K562 (cell line): ENCODE results near the gene ELMO1. TPM values are rescaled to one million over a fixed set of nuclear protein-coding genes. Genes with fewer than 3 reads are reported as not detected.

Source experiments
- CBX3 ChIP-seq, 2 experiments: IDR thresholded peaks; 1 replicate in 1 of 2; 2 replicates in 1 of 2; pipeline ENCODE4 v1.6.1; 2012; ENCODE audit warnings: inconsistent platforms in 2 of 2, low read length in 2 of 2, borderline replicate concordance in 1 of 2, control low read depth in 1 of 2
- CREM ChIP-seq: IDR thresholded peaks from 2 replicates; pipeline ENCODE4 v1.6.1; 2014; ENCODE audit warnings: antibody characterized with exemption, low read depth
- DIDO1 ChIP-seq: fragments of 450-650 bp; IDR thresholded peaks from 2 replicates; pipeline ENCODE4 v1.6.1; 2016; ENCODE audit warnings: low read depth, missing biosample characterization, missing genetic modification characterization
- ELF4 ChIP-seq: fragments of 450-650 bp; formaldehyde crosslinking; IDR thresholded peaks from 2 replicates; pipeline ENCODE4 v1.4.0; 2022; ENCODE audit warnings: missing genetic modification characterization
- ESRRB ChIP-seq: fragments of 250-450 bp; sonication (Bioruptor Pico); IDR thresholded peaks from 2 replicates; pipeline ENCODE4 v1.5.0; 2020; ENCODE audit warnings: mild to moderate bottlenecking, moderate library complexity, borderline replicate concordance
- GABPB2 ChIP-seq: fragments of 250-450 bp; sonication (Bioruptor Pico); conservative IDR thresholded peaks from 2 replicates; pipeline ENCODE4 v1.5.1; 2021; ENCODE audit warnings: mild to moderate bottlenecking
- HMG20B ChIP-seq: fragments of 250-450 bp; sonication (Bioruptor Pico); IDR thresholded peaks from 2 replicates; pipeline ENCODE4 v1.5.0; 2021; ENCODE audit warnings: mild to moderate bottlenecking
- JUNB ChIP-seq: fragments of 450-650 bp; formaldehyde crosslinking; conservative IDR thresholded peaks from 2 replicates; pipeline ENCODE4 v1.4.0; 2020; ENCODE audit warnings: mild to moderate bottlenecking
- NCOA4 ChIP-seq: fragments of 450-650 bp; IDR thresholded peaks from 2 replicates; pipeline ENCODE4 v1.6.1; 2018; ENCODE audit warnings: mild to moderate bottlenecking; ENCODE audit not compliant: partially characterized antibody
- PHF20 ChIP-seq: fragments of 450-650 bp; IDR thresholded peaks from 2 replicates; pipeline ENCODE4 v1.6.1; 2018; ENCODE audit not compliant: partially characterized antibody
- PML ChIP-seq: IDR thresholded peaks from 2 replicates; pipeline ENCODE4 v1.6.1; 2012; ENCODE audit warnings: low read length, inconsistent platforms
- PTRF ChIP-seq: fragments of 450-650 bp; IDR thresholded peaks from 2 replicates; pipeline ENCODE4 v1.6.1; 2016; ENCODE audit warnings: mild to moderate bottlenecking, missing genetic modification characterization, missing compliant biosample characterization
- RBM39 ChIP-seq: fragments of 200-400 bp; formaldehyde crosslinking; optimal IDR thresholded peaks from 2 replicates; pipeline ENCODE3; 2018; ENCODE audit warnings: low read depth, low read length
- RFX7 ChIP-seq: fragments of 250-450 bp; sonication (Bioruptor Pico); IDR thresholded peaks from 2 replicates; pipeline ENCODE4 v1.5.1; 2021; ENCODE audit warnings: mild to moderate bottlenecking
- TAL1 ChIP-seq: fragments of 450-650 bp; IDR thresholded peaks from 2 replicates; pipeline ENCODE4 v1.6.1; 2016; ENCODE audit warnings: mild to moderate bottlenecking
- TARDBP ChIP-seq: fragments of 450-650 bp; IDR thresholded peaks from 2 replicates; pipeline ENCODE4 v1.6.1; 2016
- TFAM ChIP-seq: fragments of 250-450 bp; sonication (Bioruptor Pico); conservative IDR thresholded peaks from 2 replicates; pipeline ENCODE4 v1.5.0; 2021; ENCODE audit warnings: mild to moderate bottlenecking, moderate library complexity
- ZFX ChIP-seq: sonication (generic); formaldehyde crosslinking; IDR thresholded peaks from 2 replicates; pipeline ENCODE4 v1.8.0; 2022; ENCODE audit warnings: mild to moderate bottlenecking, missing genetic modification reagents, moderate library complexity
- ZNF212 ChIP-seq: fragments of 450-650 bp; formaldehyde crosslinking; IDR thresholded peaks from 2 replicates; pipeline ENCODE4 v1.4.0; 2020; ENCODE audit warnings: mild to moderate bottlenecking
- ZNF232 ChIP-seq: sonication (generic); formaldehyde crosslinking; IDR thresholded peaks from 2 replicates; pipeline ENCODE4 v1.8.0; 2022; ENCODE audit warnings: mild to moderate bottlenecking, missing genetic modification reagents
- ZNF253 ChIP-seq: fragments of 250-450 bp; sonication (Bioruptor Pico); conservative IDR thresholded peaks from 2 replicates; pipeline ENCODE4 v1.6.1; 2021; ENCODE audit warnings: mild to moderate bottlenecking
- ZNF589 ChIP-seq: fragments of 200-800 bp; sonication (Bioruptor generic); IDR thresholded peaks from 2 replicates; pipeline ENCODE4 v1.6.1; 2016; ENCODE audit warnings: low read depth, missing genetic modification characterization, missing compliant biosample characterization
- ZNF644 ChIP-seq: fragments of 200-800 bp; sonication (Bioruptor generic); IDR thresholded peaks from 2 replicates; pipeline ENCODE4 v1.6.1; 2016; ENCODE audit warnings: low read depth, missing genetic modification characterization, missing compliant biosample characterization
- polyA plus RNA-seq, 8 experiments: library from polyadenylated mRNA; depleted of rRNA in 4 of 8; stranded (reverse) in 5 of 8; unstranded in 3 of 8; fragments of >200 nt; fragmentation: Nextera tagmentation in 2 of 8; fragmentation: Illumina TruSeq in 1 of 8; extraction: Ambion mirVana in 2 of 8; extraction: Trizol in 1 of 8; gene quantifications; 2 replicates each; pipeline versions ENCODE4 v1.2.1 to v1.2.3, GENCODE V29; 2011 to 2014; ENCODE audit warnings: inconsistent platforms in 1 of 8, missing spikeins in 1 of 8
- total RNA-seq, 7 experiments: library from RNA; depleted of rRNA in 6 of 7; stranded (reverse); fragments of >200 nt in 6 of 7; fragmentation: Illumina TruSeq in 2 of 7; extraction: Trizol in 2 of 7; gene quantifications; 2 replicates each; pipeline versions ENCODE4 v1.2.1 to v1.2.3, GENCODE V29; 2011 to 2021; ENCODE audit warnings: low replicate concordance in 1 of 7
- TF ChIP-seq, protein P1 (sequence below): fragments of 450-650 bp; IDR thresholded peaks from 2 replicates; pipeline ENCODE4 v1.6.1; 2017; ENCODE audit warnings: mild to moderate bottlenecking, moderate library complexity
- TF ChIP-seq, protein P2 (sequence below): fragments of 250-450 bp; sonication (Bioruptor Pico); IDR thresholded peaks from 2 replicates; pipeline ENCODE4 v1.5.0; 2021
- TF ChIP-seq, protein P3 (sequence below): fragments of 250-450 bp; sonication (Bioruptor Pico); IDR thresholded peaks from 2 replicates; pipeline ENCODE4 v1.9.0; 2021; ENCODE audit warnings: mild to moderate bottlenecking

ELMO1 gene
- total and polyA plus RNA-seq, 9 of the 15 experiments (the other 6 are each of a cell fraction or from before 2014, with no cell fraction given), result 0.36 to 7.2 (median 3.6) TPM

DNA sequence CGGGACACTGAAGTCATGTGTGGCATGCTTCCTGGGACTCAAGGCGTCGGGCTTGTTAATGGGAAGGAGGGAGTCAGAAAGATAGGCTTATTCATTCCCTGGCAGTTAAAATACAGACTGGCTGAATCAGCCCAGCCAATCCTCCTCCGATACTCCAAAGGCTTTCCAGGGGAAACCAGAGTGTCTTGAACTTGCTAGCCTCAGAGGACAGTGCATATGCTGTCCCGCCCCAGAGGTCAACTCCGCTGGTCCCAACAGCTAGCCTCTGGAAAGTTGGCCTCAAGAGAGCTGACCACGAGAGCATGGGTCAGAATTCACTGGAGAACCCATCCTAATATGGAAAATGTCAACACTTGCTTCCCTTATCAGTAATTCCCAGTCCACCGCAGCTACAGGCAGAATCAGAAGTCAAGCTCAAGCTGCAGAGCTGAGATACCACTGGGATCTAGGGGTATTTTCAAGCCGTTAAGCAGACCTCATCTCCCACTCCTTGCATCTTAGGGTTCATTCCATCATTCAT is 43.0 kb downstream of the ELMO1 start (continued):
- TF ChIP-seq, protein P1, sequence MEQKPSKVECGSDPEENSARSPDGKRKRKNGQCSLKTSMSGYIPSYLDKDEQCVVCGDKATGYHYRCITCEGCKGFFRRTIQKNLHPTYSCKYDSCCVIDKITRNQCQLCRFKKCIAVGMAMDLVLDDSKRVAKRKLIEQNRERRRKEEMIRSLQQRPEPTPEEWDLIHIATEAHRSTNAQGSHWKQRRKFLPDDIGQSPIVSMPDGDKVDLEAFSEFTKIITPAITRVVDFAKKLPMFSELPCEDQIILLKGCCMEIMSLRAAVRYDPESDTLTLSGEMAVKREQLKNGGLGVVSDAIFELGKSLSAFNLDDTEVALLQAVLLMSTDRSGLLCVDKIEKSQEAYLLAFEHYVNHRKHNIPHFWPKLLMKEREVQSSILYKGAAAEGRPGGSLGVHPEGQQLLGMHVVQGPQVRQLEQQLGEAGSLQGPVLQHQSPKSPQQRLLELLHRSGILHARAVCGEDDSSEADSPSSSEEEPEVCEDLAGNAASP, result no peak
- TF ChIP-seq TFAM (no peak), ZNF212 (CRISPR knock-in tag) (no peak), JUNB (CRISPR knock-in tag) (no peak), RFX7 (CRISPR knock-in tag) (no peak), DIDO1 (no peak), PHF20 (no peak), ZNF589 (CRISPR knock-in tag) (peak; percentile 80), GABPB2 (CRISPR knock-in tag) (no peak), TAL1 (peak; percentile 91), RBM39 (no peak), TARDBP (no peak), CBX3 (IDR thresholded peaks at IDR 0.05; ENCODE audit: borderline replicate concordance in 1 of 2, low read length in 2 of 2) (no peak), NCOA4 (no peak), HMG20B (CRISPR knock-in tag) (no peak), PML (peak; percentile 81), ZNF644 (peak; percentile 81; the same call in 1 of the 2 replicates), ZFX (CRISPR knock-in tag) (no peak), PTRF (no peak), CREM (no peak), ZNF253 (no peak), ELF4 (CRISPR knock-in tag) (peak; percentile 20; the same call in 1 of the 2 replicates), ZNF232 (CRISPR knock-in tag) (no peak), ESRRB (CRISPR knock-in tag) (no peak)
- TF ChIP-seq, protein P2, sequence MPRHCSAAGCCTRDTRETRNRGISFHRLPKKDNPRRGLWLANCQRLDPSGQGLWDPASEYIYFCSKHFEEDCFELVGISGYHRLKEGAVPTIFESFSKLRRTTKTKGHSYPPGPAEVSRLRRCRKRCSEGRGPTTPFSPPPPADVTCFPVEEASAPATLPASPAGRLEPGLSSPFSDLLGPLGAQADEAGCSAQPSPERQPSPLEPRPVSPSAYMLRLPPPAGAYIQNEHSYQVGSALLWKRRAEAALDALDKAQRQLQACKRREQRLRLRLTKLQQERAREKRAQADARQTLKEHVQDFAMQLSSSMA (CRISPR knock-in tag), result no peak
- TF ChIP-seq, protein P3, sequence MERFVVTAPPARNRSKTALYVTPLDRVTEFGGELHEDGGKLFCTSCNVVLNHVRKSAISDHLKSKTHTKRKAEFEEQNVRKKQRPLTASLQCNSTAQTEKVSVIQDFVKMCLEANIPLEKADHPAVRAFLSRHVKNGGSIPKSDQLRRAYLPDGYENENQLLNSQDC, result no peak
